A549 (cell line): ENCODE results near the gene KIF26A.

Source experiments
- CTCF ChIP-seq: fragments of >200 bp; sonication (Bioruptor Twin); formaldehyde crosslinking; IDR thresholded peaks from 3 replicates; pipeline ENCODE4 v1.5.1; 2016
- MAFK ChIP-seq: fragments of 450-650 bp; IDR thresholded peaks from 2 replicates; pipeline ENCODE4 v1.6.1; 2014; ENCODE audit not compliant: partially characterized antibody
- MAX ChIP-seq: IDR thresholded peaks from 2 replicates; pipeline ENCODE4 v1.6.1; 2012
- PBX3 ChIP-seq: IDR thresholded peaks from 2 replicates; pipeline ENCODE4 v1.6.1; 2012
- RCOR1 ChIP-seq: fragments of 150-350 bp; IDR thresholded peaks from 2 replicates; pipeline ENCODE4 v1.6.1; 2014; ENCODE audit warnings: antibody characterized with exemption, low read length, low read depth
- RNF2 ChIP-seq: fragments of 200-600 bp; sonication (generic); IDR thresholded peaks from 2 replicates; pipeline ENCODE4 v1.6.1; 2016; ENCODE audit warnings: low read depth, mild to moderate bottlenecking, antibody characterized with exemption, moderate library complexity, borderline replicate concordance
- TF ChIP-seq, protein P1 (sequence below): fragments of 250-450 bp; sonication (Bioruptor Pico); IDR thresholded peaks from 2 replicates; pipeline ENCODE4 v1.5.0; 2021; ENCODE audit warnings: mild to moderate bottlenecking, moderate library complexity, borderline replicate concordance

DNA sequence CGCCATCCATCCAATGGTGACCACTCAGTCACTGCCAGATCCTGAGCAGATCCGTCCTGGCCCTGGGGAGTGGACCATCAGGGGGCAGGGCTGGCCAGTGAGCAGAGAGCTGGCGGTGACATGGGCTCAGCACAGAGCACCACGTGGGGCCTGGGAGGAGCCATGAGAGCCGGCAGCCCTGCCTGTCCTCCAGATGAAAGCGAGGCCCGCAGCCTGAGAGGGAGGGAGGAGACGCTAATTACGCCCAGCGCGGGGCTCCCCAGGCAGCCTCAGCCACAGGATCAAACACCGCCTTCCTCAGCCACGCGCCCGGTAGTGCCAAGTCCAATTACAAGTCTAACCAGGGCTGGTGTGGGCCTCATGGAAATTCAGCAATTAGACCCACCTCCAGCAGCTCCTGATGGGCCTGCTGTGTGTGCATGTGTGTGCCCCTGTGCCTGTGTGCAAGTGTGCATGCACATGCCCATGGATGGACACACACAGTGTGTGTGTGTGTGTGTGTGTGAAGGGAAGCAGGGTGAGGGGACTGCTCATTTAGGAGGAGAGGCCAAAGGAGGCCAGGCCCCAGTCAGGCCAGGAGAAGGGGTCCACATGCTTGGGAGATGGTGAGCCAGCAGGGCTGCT lies 68.0 kb downstream of the KIF26A start:
- TF ChIP-seq MAFK (no peak), CTCF (no peak), RCOR1 (no peak), RNF2 (no peak), MAX (no peak), PBX3 (no peak)
- TF ChIP-seq, protein P1, sequence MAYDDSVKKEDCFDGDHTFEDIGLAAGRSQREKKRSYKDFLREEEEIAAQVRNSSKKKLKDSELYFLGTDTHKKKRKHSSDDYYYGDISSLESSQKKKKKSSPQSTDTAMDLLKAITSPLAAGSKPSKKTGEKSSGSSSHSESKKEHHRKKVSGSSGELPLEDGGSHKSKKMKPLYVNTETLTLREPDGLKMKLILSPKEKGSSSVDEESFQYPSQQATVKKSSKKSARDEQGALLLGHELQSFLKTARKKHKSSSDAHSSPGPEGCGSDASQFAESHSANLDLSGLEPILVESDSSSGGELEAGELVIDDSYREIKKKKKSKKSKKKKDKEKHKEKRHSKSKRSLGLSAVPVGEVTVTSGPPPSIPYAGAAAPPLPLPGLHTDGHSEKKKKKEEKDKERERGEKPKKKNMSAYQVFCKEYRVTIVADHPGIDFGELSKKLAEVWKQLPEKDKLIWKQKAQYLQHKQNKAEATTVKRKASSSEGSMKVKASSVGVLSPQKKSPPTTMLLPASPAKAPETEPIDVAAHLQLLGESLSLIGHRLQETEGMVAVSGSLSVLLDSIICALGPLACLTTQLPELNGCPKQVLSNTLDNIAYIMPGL: no peak
